ENCODE measurements around the gene TBC1D5. TPM values are rescaled to one million over a fixed set of nuclear protein-coding genes. Genes with fewer than 3 reads are reported as not detected.

TBC1D5 gene
- total RNA-seq, 1 donor from 2014 or later = 75.6 TPM

GRCh38 chr3:17431484-17432045, 310.9 kb downstream of the TBC1D5 start:
- Histone ChIP-seq H3K9me3 (no peaks in the 10 kb centered on the region), H3K27ac (no peak overlapping the region), H3K27me3 (ENCODE audit: low read depth) (no peaks in the 10 kb centered on the region), H3K36me3 (no peaks in the 10 kb centered on the region), H3K4me3 (no peak overlapping the region), H3K4me1 (no peaks in the 10 kb centered on the region)
- TF ChIP-seq, protein P1, sequence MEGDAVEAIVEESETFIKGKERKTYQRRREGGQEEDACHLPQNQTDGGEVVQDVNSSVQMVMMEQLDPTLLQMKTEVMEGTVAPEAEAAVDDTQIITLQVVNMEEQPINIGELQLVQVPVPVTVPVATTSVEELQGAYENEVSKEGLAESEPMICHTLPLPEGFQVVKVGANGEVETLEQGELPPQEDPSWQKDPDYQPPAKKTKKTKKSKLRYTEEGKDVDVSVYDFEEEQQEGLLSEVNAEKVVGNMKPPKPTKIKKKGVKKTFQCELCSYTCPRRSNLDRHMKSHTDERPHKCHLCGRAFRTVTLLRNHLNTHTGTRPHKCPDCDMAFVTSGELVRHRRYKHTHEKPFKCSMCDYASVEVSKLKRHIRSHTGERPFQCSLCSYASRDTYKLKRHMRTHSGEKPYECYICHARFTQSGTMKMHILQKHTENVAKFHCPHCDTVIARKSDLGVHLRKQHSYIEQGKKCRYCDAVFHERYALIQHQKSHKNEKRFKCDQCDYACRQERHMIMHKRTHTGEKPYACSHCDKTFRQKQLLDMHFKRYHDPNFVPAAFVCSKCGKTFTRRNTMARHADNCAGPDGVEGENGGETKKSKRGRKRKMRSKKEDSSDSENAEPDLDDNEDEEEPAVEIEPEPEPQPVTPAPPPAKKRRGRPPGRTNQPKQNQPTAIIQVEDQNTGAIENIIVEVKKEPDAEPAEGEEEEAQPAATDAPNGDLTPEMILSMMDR (IDR thresholded peaks at IDR 0.05) = no peak
- DNase-seq = no peak
- intact Hi-C loops (cut with DNase I) = no loop called here
- no peak for ATAC-seq

DNA sequence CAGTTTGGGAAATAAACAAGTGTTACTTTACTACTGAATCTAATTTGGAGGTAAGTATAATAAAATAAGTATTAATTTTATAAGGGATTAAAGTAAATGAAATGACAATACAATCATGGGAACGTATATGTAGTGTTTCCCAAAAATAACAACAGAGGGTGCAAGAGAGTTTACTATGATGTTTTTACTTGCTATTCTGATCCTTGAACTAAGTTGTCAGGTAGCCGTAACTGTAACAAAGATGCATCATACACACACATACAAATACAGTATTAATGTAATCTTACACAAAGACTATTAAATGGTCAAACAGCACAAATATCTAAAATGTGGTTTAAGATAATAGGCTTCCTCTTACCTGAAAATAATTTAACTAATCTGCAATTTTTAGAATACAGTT, 311.4 kb downstream of the TBC1D5 start:
- Histone ChIP-seq H3K27me3 (ENCODE audit: low read depth) (no peaks in the 10 kb centered on the region), H3K36me3 (no peaks in the 10 kb centered on the region), H3K4me3 (no peak overlapping the region), H3K9me3 (no peaks in the 10 kb centered on the region), H3K27ac (no peak overlapping the region), H3K4me1 (no peaks in the 10 kb centered on the region)
- no peak for DNase-seq
- intact Hi-C loops (cut with DNase I) = no loop called here
- ATAC-seq = no peak
- TF ChIP-seq, protein P1 (IDR thresholded peaks at IDR 0.05) = peak; percentile 39

- TF ChIP-seq, protein P1 (IDR thresholded peaks at IDR 0.05) = no peak
- ATAC-seq (no peak), DNase-seq (no peak)
- intact Hi-C loops (cut with DNase I) = no loop called here
- no peaks in the 10 kb centered on the region for H3K9me3 ChIP-seq
- no peaks in the 10 kb centered on the region for H3K36me3 ChIP-seq
- H3K4me3 ChIP-seq = no peak overlapping the region
- H3K4me1 ChIP-seq = no peaks in the 10 kb centered on the region
- H3K27ac ChIP-seq = no peak overlapping the region
- no peaks in the 10 kb centered on the region for H3K27me3 ChIP-seq (ENCODE audit: low read depth)
Observed at GRCh38 chr3:17430582-17430981, 311.8 kb downstream of the TBC1D5 start.

GRCh38 chr3:17423786-17424536, 318.5 kb downstream of the TBC1D5 start:
- Histone ChIP-seq H3K4me3 (no peak overlapping the region), H3K36me3 (no peaks in the 10 kb centered on the region), H3K4me1 (no peaks in the 10 kb centered on the region), H3K27me3 (ENCODE audit: low read depth) (no peaks in the 10 kb centered on the region), H3K9me3 (no peaks in the 10 kb centered on the region), H3K27ac (no peak overlapping the region)
- ATAC-seq (no peak), DNase-seq (no peak)
- TF ChIP-seq, protein P1 (IDR thresholded peaks at IDR 0.05) = no peak
- intact Hi-C loops (cut with DNase I) = loop anchor here (10.0 kb wide), 1 partner anchor 411 kb away; no protein-coding TSS in a partner anchor

GRCh38 chr3:17422636-17423035, 319.8 kb downstream of the TBC1D5 start:
- Histone ChIP-seq H3K4me3 (no peak overlapping the region), H3K27ac (no peak overlapping the region), H3K36me3 (no peaks in the 10 kb centered on the region), H3K4me1 (no peaks in the 10 kb centered on the region), H3K27me3 (ENCODE audit: low read depth) (no peaks in the 10 kb centered on the region), H3K9me3 (no peaks in the 10 kb centered on the region)
- intact Hi-C loops (cut with DNase I) = loop anchor here (10.0 kb wide), 1 partner anchor 412 kb away; no protein-coding TSS in a partner anchor
- DNase-seq (no peak), ATAC-seq (no peak)
- TF ChIP-seq, protein P1 (IDR thresholded peaks at IDR 0.05) = no peak
